IMR-90 (cell line): ENCODE data around the gene TMEM127. TPM values are rescaled to one million over a fixed set of nuclear protein-coding genes. Genes with fewer than 3 reads are reported as not detected.

Experiments used
- ATAC-seq: fragments of 200-7000 bp; cut with Tn5 transposase; 2 replicates; pipeline ENCODE4 v1.9.1; 2020; ENCODE audit warnings: low read depth, mild to moderate bottlenecking, moderate library complexity
- BruUV-seq: library from RNA; stranded (reverse); fragments of 400-500 nt; replicated peaks from 2 replicates; lab custom pipeline; 2021; lab: Mats Ljungman, UMichigan
- CTCF ChIA-PET: fragments of 300-600 bp; formaldehyde crosslinking; extraction: SDS; loops from one replicate; lab custom pipeline; 2021; ENCODE audit warnings: antibody characterized with exemption; lab: Yijun Ruan, JAX
- POLR2A ChIA-PET: fragments of 300-600 bp; sonication (Branson Sonifier 250); formaldehyde crosslinking; loops from one replicate; lab custom pipeline; 2022; ENCODE audit warnings: antibody characterized with exemption; ENCODE audit not compliant: unreplicated experiment; lab: Charles Lee
- DNase-seq: peaks from one replicate; pipeline ENCODE4 v3.0.0; 2013
- H2AFZ ChIP-seq: replicated peaks from 2 replicates; pipeline ENCODE3; 2013; ENCODE audit warnings: low read length, mild to moderate bottlenecking; ENCODE audit not compliant: poor library complexity
- H2AK5ac ChIP-seq: 2 replicates; pipeline ENCODE4 v1.6.1; 2013; ENCODE audit warnings: low read depth, low read length, inconsistent platforms
- H2AK9ac ChIP-seq: replicated peaks from 2 replicates; pipeline ENCODE3; 2013; ENCODE audit warnings: mild to moderate bottlenecking, low read depth, low read length, moderate library complexity; ENCODE audit not compliant: poor library complexity
- H2BK120ac ChIP-seq: 2 replicates; pipeline ENCODE4 v1.6.1; 2013; ENCODE audit warnings: low read depth, low read length, inconsistent platforms
- H2BK15ac ChIP-seq: 3 replicates; pipeline ENCODE4 v1.6.1; 2013; ENCODE audit warnings: low read depth, low read length, inconsistent platforms
- H2BK20ac ChIP-seq: 2 replicates; pipeline ENCODE4 v1.6.1; 2013; ENCODE audit warnings: low read depth, mild to moderate bottlenecking, inconsistent platforms, low read length, moderate library complexity
- H2BK5ac ChIP-seq: 2 replicates; pipeline ENCODE4 v1.6.1; 2013; ENCODE audit warnings: mild to moderate bottlenecking, low read depth, low read length, inconsistent platforms; ENCODE audit not compliant: poor library complexity, severe bottlenecking
- H3K14ac ChIP-seq: replicated peaks from 2 replicates; pipeline ENCODE4 v1.6.1; 2013; ENCODE audit warnings: low read depth, low read length, inconsistent platforms
- H3K18ac ChIP-seq: 2 replicates; pipeline ENCODE4 v1.6.1; 2013; ENCODE audit warnings: low read depth, low read length, control low read depth
- H3K23ac ChIP-seq: 2 replicates; pipeline ENCODE4 v1.6.1; 2013; ENCODE audit warnings: low read depth, low read length, inconsistent platforms
- H3K27ac ChIP-seq: 2 replicates; pipeline ENCODE4 v1.5.1; 2013; ENCODE audit warnings: mild to moderate bottlenecking, control low read depth, low read length; ENCODE audit not compliant: insufficient read depth
- H3K27me3 ChIP-seq: 2 replicates; pipeline ENCODE4 v1.6.1; 2013; ENCODE audit warnings: low read length; ENCODE audit not compliant: control insufficient read depth, insufficient read depth
- H3K36me3 ChIP-seq: 2 replicates; pipeline ENCODE4 v1.6.1; 2013; ENCODE audit warnings: low read length, mixed read lengths; ENCODE audit not compliant: control insufficient read depth, insufficient read depth
- H3K4ac ChIP-seq: 2 replicates; pipeline ENCODE4 v1.6.1; 2013; ENCODE audit warnings: low read depth, low read length, inconsistent platforms
- H3K4me1 ChIP-seq: 2 replicates; pipeline ENCODE4 v1.6.1; 2013; ENCODE audit warnings: low read length, mixed read lengths; ENCODE audit not compliant: control insufficient read depth, insufficient read depth
- H3K4me2 ChIP-seq: 2 replicates; pipeline ENCODE4 v1.6.1; 2013; ENCODE audit warnings: low read depth, mild to moderate bottlenecking, control low read depth, low read length, moderate library complexity
- H3K4me3 ChIP-seq: 2 replicates; pipeline ENCODE4 v1.5.1; 2013; ENCODE audit warnings: low read depth, mild to moderate bottlenecking, control low read depth, low read length, moderate library complexity; ENCODE audit not compliant: insufficient read depth
- H3K56ac ChIP-seq: 2 replicates; pipeline ENCODE4 v1.6.1; 2013; ENCODE audit warnings: low read length, inconsistent platforms; ENCODE audit not compliant: insufficient read depth; ENCODE audit errors: extremely low read depth
- H3K79me1 ChIP-seq, 2 experiments: 2 replicates each; pipeline ENCODE4 v1.6.1; 2013; ENCODE audit warnings: low read length in 2 of 2, inconsistent platforms in 1 of 2, low read depth in 1 of 2
- H3K9ac ChIP-seq: 2 replicates; pipeline ENCODE4 v1.6.1; 2013; ENCODE audit warnings: low read depth, low read length, control low read depth
- H3K9me1 ChIP-seq: 2 replicates; pipeline ENCODE4 v1.6.1; 2013; ENCODE audit warnings: low read length, inconsistent platforms; ENCODE audit not compliant: insufficient read depth
- H3K9me3 ChIP-seq: 2 replicates; pipeline ENCODE4 v1.6.1; 2013; ENCODE audit warnings: low read length; ENCODE audit not compliant: control insufficient read depth, insufficient read depth
- H4K20me1 ChIP-seq: 2 replicates; pipeline ENCODE4 v1.6.1; 2013; ENCODE audit warnings: low read length, inconsistent platforms; ENCODE audit not compliant: insufficient read depth
- H4K5ac ChIP-seq: 2 replicates; pipeline ENCODE4 v1.6.1; 2013; ENCODE audit warnings: mild to moderate bottlenecking, low read depth, low read length, control low read depth
- H4K8ac ChIP-seq, 2 experiments: 2 replicates each; pipeline ENCODE4 v1.6.1; 2013; ENCODE audit warnings: low read depth in 2 of 2, low read length in 2 of 2, control low read depth in 1 of 2, inconsistent platforms in 1 of 2
- H4K91ac ChIP-seq: 2 replicates; pipeline ENCODE4 v1.6.1; 2013; ENCODE audit warnings: low read depth, low read length, inconsistent platforms; ENCODE audit not compliant: insufficient read depth
- BHLHE40 ChIP-seq: fragments of 150-350 bp; IDR thresholded peaks from 2 replicates; pipeline ENCODE4 v1.6.1; 2016; ENCODE audit warnings: mild to moderate bottlenecking, low read depth, low read length
- CEBPB ChIP-seq: IDR thresholded peaks from 2 replicates; pipeline ENCODE4 v1.6.1; 2012; ENCODE audit warnings: low read depth, low read length, improper control_type of control experiment
- CHD1 ChIP-seq: IDR thresholded peaks from 2 replicates; pipeline ENCODE4 v1.6.1; 2012; ENCODE audit warnings: low read depth, low read length, improper control_type of control experiment
- FOS ChIP-seq: fragments of 150-350 bp; IDR thresholded peaks from 2 replicates; pipeline ENCODE4 v1.6.1; 2016; ENCODE audit warnings: low read depth, low read length
- MAFK ChIP-seq: IDR thresholded peaks from 2 replicates; pipeline ENCODE4 v1.6.1; 2012; ENCODE audit warnings: low read depth, low read length, improper control_type of control experiment
- MAZ ChIP-seq: IDR thresholded peaks from 2 replicates; pipeline ENCODE4 v1.6.1; 2012; ENCODE audit warnings: low read depth, mild to moderate bottlenecking, low read length, improper control_type of control experiment, moderate library complexity, borderline replicate concordance
- MXI1 ChIP-seq: IDR thresholded peaks from 2 replicates; pipeline ENCODE4 v1.6.1; 2012; ENCODE audit warnings: low read depth, mild to moderate bottlenecking, low read length, moderate library complexity, borderline replicate concordance
- NFE2L2 ChIP-seq: fragments of 150-350 bp; IDR thresholded peaks from 2 replicates; pipeline ENCODE4 v1.6.1; 2016; ENCODE audit warnings: low read depth, mild to moderate bottlenecking, low read length
- POLR2A ChIP-seq: IDR thresholded peaks from 2 replicates; pipeline ENCODE4 v1.6.1; 2012; ENCODE audit warnings: mild to moderate bottlenecking, low read depth, low read length
- RAD21 ChIP-seq: IDR thresholded peaks from 2 replicates; pipeline ENCODE4 v1.6.1; 2012; ENCODE audit warnings: low read length, improper control_type of control experiment
- RCOR1 ChIP-seq: IDR thresholded peaks from 2 replicates; pipeline ENCODE4 v1.6.1; 2012; ENCODE audit warnings: mild to moderate bottlenecking, low read length, improper control_type of control experiment; ENCODE audit not compliant: insufficient replicate concordance
- RFX5 ChIP-seq: IDR thresholded peaks from 2 replicates; pipeline ENCODE4 v1.8.0; 2012; ENCODE audit warnings: low read depth, mild to moderate bottlenecking, low read length, moderate library complexity
- SMC3 ChIP-seq: fragments of 150-350 bp; IDR thresholded peaks from 2 replicates; pipeline ENCODE4 v1.6.1; 2016; ENCODE audit warnings: low read depth, mild to moderate bottlenecking, antibody characterized with exemption, low read length, moderate library complexity
- USF2 ChIP-seq: fragments of 150-350 bp; IDR thresholded peaks from 2 replicates; pipeline ENCODE4 v1.6.1; 2017; ENCODE audit warnings: mild to moderate bottlenecking, antibody characterized with exemption, low read length, low read depth
- WGBS, 2 experiments: methylation state at CpG; one replicate each; pipeline versions ENCODE4 v1.1.5 to v1.1.7; 2013; ENCODE audit warnings: missing lambda C conversion rate in 2 of 2; ENCODE audit not compliant: insufficient read length in 1 of 2; ENCODE audit errors: extremely low coverage in 2 of 2; 5-methylcytosine and 5-hydroxymethylcytosine counted together
- dilution Hi-C: fragments of 300-500 bp; cut with HindIII; formaldehyde crosslinking; loops from one replicate; pipeline ENCODE4 v1.14.3; 2018; ENCODE audit warnings: low sequenced_read_pairs; ENCODE audit not compliant: unreplicated experiment
- in situ Hi-C: fragments of 300-500 bp; cut with MboI; formaldehyde crosslinking; loops from 3 replicates; pipeline ENCODE4 v1.14.3; 2019; ENCODE audit warnings: low sequenced_read_pairs, inconsistent platforms, mixed read lengths
- intact Hi-C: fragments of 100-400 bp; cut with micrococcal nuclease; formaldehyde crosslinking; loops from 2 replicates; pipeline ENCODE4 v1.10.0; 2022
- polyA plus RNA-seq, 3 experiments: library from polyadenylated mRNA; depleted of rRNA; stranded (reverse); fragments of >200 nt; gene quantifications; 2 replicates each; pipeline ENCODE4 v1.2.3, GENCODE V29; 2012; ENCODE audit warnings: low replicate concordance in 1 of 3
- total RNA-seq: library from RNA; depleted of rRNA; stranded (reverse); fragments of >200 nt; gene quantifications from 2 replicates; pipeline ENCODE4 v1.2.3, GENCODE V29; 2012
- TF ChIP-seq, protein P1 (sequence below): conservative IDR thresholded peaks from 2 replicates; pipeline ENCODE4 v1.5.1; 2012; ENCODE audit warnings: mild to moderate bottlenecking, low read depth, low read length, improper control_type of control experiment
- TF ChIP-seq, protein P2 (sequence below): fragments of 150-350 bp; IDR thresholded peaks from 2 replicates; pipeline ENCODE4 v1.6.1; 2016; ENCODE audit warnings: low read depth, mild to moderate bottlenecking, low read length, moderate library complexity, borderline replicate concordance

Gene TMEM127
- total and polyA plus RNA-seq, 2 of the 4 experiments (the other 2 are of a cell fraction) = 35.7 to 47.6 TPM

GRCh38 chr2:96247009-96247408 lies 18.8 kb downstream of the TMEM127 start:
- Histone ChIP-seq H3K18ac (no peak overlapping the region), H3K36me3 (0 out of 2 replicates have a peak, but pooled peaks cover 3% of the 10 kb centered on the region), H3K4me2 (no peak overlapping the region), H3K9me1 (peaks cover 24% of the 10 kb centered on the region), H2BK5ac (no peak overlapping the region), H3K27ac (no peak overlapping the region), H4K5ac (no peak overlapping the region), H2AFZ (no peak overlapping the region), H3K23ac (no peak overlapping the region), H2BK120ac (no peak overlapping the region), H2AK9ac (no peak overlapping the region), H4K91ac (no peak overlapping the region), H2BK15ac (no peak overlapping the region), H4K8ac (no peak overlapping the region), H3K56ac (no peak overlapping the region), H2BK20ac (no peak overlapping the region), H3K4ac (no peak overlapping the region), H4K20me1 (peaks cover 3% of the 10 kb centered on the region), H3K27me3 (no peaks in the 10 kb centered on the region), H2AK5ac (peak overlapping the region; percentile 51; the same call in 1 of the 2 replicates), H3K4me3 (no peak overlapping the region), H3K9me3 (peaks cover 2% of the 10 kb centered on the region; the same call in 1 of the 2 replicates), H3K9ac (no peak overlapping the region), H3K14ac (no peak overlapping the region), H3K79me1 (peaks cover 7 to 21% of the 10 kb centered on the region in 2 experiments; a peak in 3 of 4 replicates), H3K4me1 (peaks cover 10% of the 10 kb centered on the region)
- no peak for DNase-seq
- POLR2A ChIA-PET = no interaction called here
- ATAC-seq = no peak
- no peak for TF ChIP-seq MAZ
- TF ChIP-seq FOS = no peak
- TF ChIP-seq POLR2A = no peak
- TF ChIP-seq MXI1 = no peak
- no peak for TF ChIP-seq CHD1
- TF ChIP-seq RAD21 = no peak
- TF ChIP-seq RFX5 = no peak
- no peak for TF ChIP-seq MAFK
- TF ChIP-seq NFE2L2 = no peak
- no peak for TF ChIP-seq CEBPB
- TF ChIP-seq BHLHE40 = no peak
- TF ChIP-seq, protein P1, sequence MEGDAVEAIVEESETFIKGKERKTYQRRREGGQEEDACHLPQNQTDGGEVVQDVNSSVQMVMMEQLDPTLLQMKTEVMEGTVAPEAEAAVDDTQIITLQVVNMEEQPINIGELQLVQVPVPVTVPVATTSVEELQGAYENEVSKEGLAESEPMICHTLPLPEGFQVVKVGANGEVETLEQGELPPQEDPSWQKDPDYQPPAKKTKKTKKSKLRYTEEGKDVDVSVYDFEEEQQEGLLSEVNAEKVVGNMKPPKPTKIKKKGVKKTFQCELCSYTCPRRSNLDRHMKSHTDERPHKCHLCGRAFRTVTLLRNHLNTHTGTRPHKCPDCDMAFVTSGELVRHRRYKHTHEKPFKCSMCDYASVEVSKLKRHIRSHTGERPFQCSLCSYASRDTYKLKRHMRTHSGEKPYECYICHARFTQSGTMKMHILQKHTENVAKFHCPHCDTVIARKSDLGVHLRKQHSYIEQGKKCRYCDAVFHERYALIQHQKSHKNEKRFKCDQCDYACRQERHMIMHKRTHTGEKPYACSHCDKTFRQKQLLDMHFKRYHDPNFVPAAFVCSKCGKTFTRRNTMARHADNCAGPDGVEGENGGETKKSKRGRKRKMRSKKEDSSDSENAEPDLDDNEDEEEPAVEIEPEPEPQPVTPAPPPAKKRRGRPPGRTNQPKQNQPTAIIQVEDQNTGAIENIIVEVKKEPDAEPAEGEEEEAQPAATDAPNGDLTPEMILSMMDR = no peak
- no peak for TF ChIP-seq SMC3
- no peak for TF ChIP-seq USF2
- TF ChIP-seq, protein P2, sequence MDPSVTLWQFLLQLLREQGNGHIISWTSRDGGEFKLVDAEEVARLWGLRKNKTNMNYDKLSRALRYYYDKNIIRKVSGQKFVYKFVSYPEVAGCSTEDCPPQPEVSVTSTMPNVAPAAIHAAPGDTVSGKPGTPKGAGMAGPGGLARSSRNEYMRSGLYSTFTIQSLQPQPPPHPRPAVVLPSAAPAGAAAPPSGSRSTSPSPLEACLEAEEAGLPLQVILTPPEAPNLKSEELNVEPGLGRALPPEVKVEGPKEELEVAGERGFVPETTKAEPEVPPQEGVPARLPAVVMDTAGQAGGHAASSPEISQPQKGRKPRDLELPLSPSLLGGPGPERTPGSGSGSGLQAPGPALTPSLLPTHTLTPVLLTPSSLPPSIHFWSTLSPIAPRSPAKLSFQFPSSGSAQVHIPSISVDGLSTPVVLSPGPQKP = no peak
- TF ChIP-seq RCOR1 = no peak
- no TSS peak for BruUV-seq
- CTCF ChIA-PET = interaction anchor here (1.2 kb wide), 1 partner anchor 73 kb away, joined by 3 read pairs; no protein-coding TSS in a partner anchor
- in situ Hi-C loops (no loop called here), dilution Hi-C loops (no loop called here), intact Hi-C loops (no loop called here)
- no CpG with 5 or more reads among the region's 3 CpGs for WGBS, 2 experiments
